GM12892 (cell line): ENCODE results near the gene FXYD6.

Experiments
- POLR2A ChIP-seq: IDR thresholded peaks from 2 replicates; pipeline ENCODE4 v1.6.1; 2011; ENCODE audit warnings: low read depth, low read length, control low read depth
- POLR2AphosphoS5 ChIP-seq: IDR thresholded peaks from 2 replicates; pipeline ENCODE4 v1.6.1; 2011; ENCODE audit warnings: low read depth, low read length, control low read depth
- TAF1 ChIP-seq: IDR thresholded peaks from 2 replicates; pipeline ENCODE4 v1.6.1; 2011; ENCODE audit warnings: low read depth, mild to moderate bottlenecking, control low read depth, low read length, borderline replicate concordance

GRCh38 chr11:117902001-117902845 lies 25.8 kb upstream of the FXYD6 start:
- TF ChIP-seq POLR2AphosphoS5 (no peak), TAF1 (no peak), POLR2A (no peak)
